ENCODE measurements around the gene FYCO1.

The FYCO1 gene

DNA sequence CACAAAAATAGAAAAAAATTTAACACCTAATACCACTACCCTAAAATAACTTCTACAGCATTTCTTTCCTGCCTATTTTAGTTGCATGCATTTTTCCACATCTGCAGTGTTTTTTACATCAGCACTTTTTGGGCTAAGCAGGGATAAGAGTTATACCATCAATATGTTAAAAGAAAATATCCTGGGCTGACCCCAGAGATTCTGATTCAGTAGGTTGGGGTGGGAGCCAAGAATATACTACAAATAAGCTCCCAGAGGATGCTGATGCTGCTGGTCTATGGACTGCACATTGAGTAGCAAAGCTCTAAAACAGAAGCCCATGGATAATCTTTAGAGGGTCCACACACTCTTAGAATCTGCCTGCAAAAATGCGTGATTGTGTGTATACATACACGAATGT is 14.8 kb downstream of the FYCO1 start:
- H3K79me1 ChIP-seq (ENCODE audit: low read length), result no peaks in the 10 kb centered on the region
- peaks cover 2% of the 10 kb centered on the region for H3K36me3 ChIP-seq (ENCODE audit: control insufficient read depth, insufficient read depth, low read length)
- H4K8ac ChIP-seq (ENCODE audit: low read depth, low read length), result no peak overlapping the region
- no peak overlapping the region for H3K4ac ChIP-seq (ENCODE audit: low read depth, low read length)
- H2BK120ac ChIP-seq (ENCODE audit: low read depth, low read length), result no peak overlapping the region
- H4K5ac ChIP-seq (ENCODE audit: low read length), result no peak overlapping the region
- H2AK5ac ChIP-seq (ENCODE audit: low read length), result no peak overlapping the region
- no peak overlapping the region for H3K27ac ChIP-seq (ENCODE audit: low read depth, low read length)
- no peak overlapping the region for H3K18ac ChIP-seq (ENCODE audit: low read length)
- no peak for DNase-seq
- H2BK15ac ChIP-seq (replicated peaks; ENCODE audit: low read depth), result no peak overlapping the region
- H2BK5ac ChIP-seq (ENCODE audit: low read length), result no peak overlapping the region
- H3K79me2 ChIP-seq (ENCODE audit: control insufficient read depth, insufficient read depth, low read length), result no peaks in the 10 kb centered on the region
- H3K4me1 ChIP-seq (ENCODE audit: control insufficient read depth, low read depth, low read length), result no peaks in the 10 kb centered on the region
- no peak overlapping the region for H3K9ac ChIP-seq (ENCODE audit: low read length)
- H3K23ac ChIP-seq (ENCODE audit: low read length), result no peak overlapping the region
- no peak overlapping the region for H3K4me2 ChIP-seq (ENCODE audit: low read length)
- no peaks in the 10 kb centered on the region for H3K27me3 ChIP-seq (ENCODE audit: insufficient read depth, low read length, poor library complexity)
- no peak overlapping the region for H3K4me3 ChIP-seq (ENCODE audit: low read length)
- WGBS (ENCODE audit: extremely low coverage, insufficient coverage, low lambda C conversion rate), result no CpG with 5 or more reads among the region's 2 CpGs
- no peak overlapping the region for H3K56ac ChIP-seq (ENCODE audit: low read length)

DNA sequence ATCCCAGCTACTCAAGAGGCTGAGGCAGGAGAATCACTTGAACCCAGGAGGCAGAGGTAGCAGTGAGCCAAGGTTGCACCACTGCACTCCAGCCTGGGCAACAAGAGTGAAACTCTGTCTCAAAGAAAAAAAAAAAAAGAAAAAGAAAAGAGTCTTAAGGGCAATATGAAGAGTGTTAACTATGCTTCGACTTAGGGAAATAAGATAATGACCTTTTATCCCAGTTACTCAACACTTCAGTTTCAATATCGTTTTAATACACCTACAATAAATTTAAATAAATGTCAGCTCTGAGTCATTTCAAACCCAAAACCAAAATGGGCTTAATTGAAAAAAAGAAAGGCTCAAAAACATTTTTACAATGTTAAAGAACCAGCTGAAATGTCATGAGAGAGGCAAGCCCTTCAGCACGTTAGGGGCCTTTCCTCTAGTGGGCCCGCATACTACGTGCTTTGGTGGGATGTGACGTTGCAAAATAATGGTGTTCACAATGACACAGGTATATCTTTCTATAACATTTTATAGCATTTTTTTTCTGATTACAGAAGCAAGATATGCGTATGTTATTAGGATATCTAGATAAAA is 15.3 kb downstream of the FYCO1 start:
- H3K27ac ChIP-seq (ENCODE audit: low read depth, low read length), result no peak overlapping the region
- H3K4me3 ChIP-seq (ENCODE audit: low read length), result no peak overlapping the region
- no peak overlapping the region for H4K8ac ChIP-seq (ENCODE audit: low read depth, low read length)
- no peak for DNase-seq
- H2BK120ac ChIP-seq (ENCODE audit: low read depth, low read length), result no peak overlapping the region
- H3K23ac ChIP-seq (ENCODE audit: low read length), result no peak overlapping the region
- no peak overlapping the region for H2AK5ac ChIP-seq (ENCODE audit: low read length)
- no peak overlapping the region for H3K4me2 ChIP-seq (ENCODE audit: low read length)
- H3K79me2 ChIP-seq (ENCODE audit: control insufficient read depth, insufficient read depth, low read length), result no peaks in the 10 kb centered on the region
- H3K27me3 ChIP-seq (ENCODE audit: insufficient read depth, low read length, poor library complexity), result no peaks in the 10 kb centered on the region
- no peaks in the 10 kb centered on the region for H3K79me1 ChIP-seq (ENCODE audit: low read length)
- H2BK5ac ChIP-seq (ENCODE audit: low read length), result no peak overlapping the region
- WGBS (ENCODE audit: extremely low coverage, insufficient coverage, low lambda C conversion rate), result 100% methylated on average over 1 of the region's 7 CpGs
- H4K5ac ChIP-seq (ENCODE audit: low read length), result no peak overlapping the region
- no peak overlapping the region for H3K4ac ChIP-seq (ENCODE audit: low read depth, low read length)
- peaks cover 2% of the 10 kb centered on the region for H3K36me3 ChIP-seq (ENCODE audit: control insufficient read depth, insufficient read depth, low read length)
- H3K56ac ChIP-seq (ENCODE audit: low read length), result no peak overlapping the region
- no peak overlapping the region for H2BK15ac ChIP-seq (replicated peaks; ENCODE audit: low read depth)
- no peak overlapping the region for H3K9ac ChIP-seq (ENCODE audit: low read length)
- H3K4me1 ChIP-seq (ENCODE audit: control insufficient read depth, low read depth, low read length), result no peaks in the 10 kb centered on the region
- H3K18ac ChIP-seq (ENCODE audit: low read length), result no peak overlapping the region

DNA sequence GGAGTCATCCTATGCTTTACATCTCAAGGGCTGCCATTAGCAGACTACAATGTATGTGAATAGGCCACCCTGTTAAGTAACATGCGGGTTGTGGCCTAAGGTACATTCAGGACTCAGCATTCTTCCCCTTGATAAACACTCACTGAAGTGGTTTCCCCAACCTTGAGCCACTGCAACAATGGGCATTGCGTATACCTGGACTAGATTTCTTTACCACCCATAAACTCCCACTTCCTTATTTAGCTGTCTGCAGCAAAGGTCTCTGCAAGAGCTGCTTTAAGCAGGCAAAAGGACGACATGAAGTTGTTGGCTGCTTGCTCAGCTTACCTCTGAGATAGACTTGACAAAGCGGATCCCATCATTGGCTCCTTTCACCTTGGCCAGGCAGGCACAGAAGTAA is 16.2 kb downstream of the FYCO1 start:
- no peak overlapping the region for H3K4ac ChIP-seq (ENCODE audit: low read depth, low read length)
- H2AK5ac ChIP-seq (ENCODE audit: low read length), result no peak overlapping the region
- H2BK5ac ChIP-seq (ENCODE audit: low read length), result no peak overlapping the region
- no peak overlapping the region for H2BK15ac ChIP-seq (replicated peaks; ENCODE audit: low read depth)
- H3K27ac ChIP-seq (ENCODE audit: low read depth, low read length), result no peak overlapping the region
- no peaks in the 10 kb centered on the region for H3K27me3 ChIP-seq (ENCODE audit: insufficient read depth, low read length, poor library complexity)
- H3K4me1 ChIP-seq (ENCODE audit: control insufficient read depth, low read depth, low read length), result no peaks in the 10 kb centered on the region
- no peak overlapping the region for H3K18ac ChIP-seq (ENCODE audit: low read length)
- H3K79me1 ChIP-seq (ENCODE audit: low read length), result no peaks in the 10 kb centered on the region
- no peaks in the 10 kb centered on the region for H3K79me2 ChIP-seq (ENCODE audit: control insufficient read depth, insufficient read depth, low read length)
- no CpG with 5 or more reads among the region's 4 CpGs for WGBS (ENCODE audit: extremely low coverage, insufficient coverage, low lambda C conversion rate)
- no peak overlapping the region for H2BK120ac ChIP-seq (ENCODE audit: low read depth, low read length)
- DNase-seq, result no peak
- no peak overlapping the region for H3K4me3 ChIP-seq (ENCODE audit: low read length)
- H3K36me3 ChIP-seq (ENCODE audit: control insufficient read depth, insufficient read depth, low read length), result peaks cover 2% of the 10 kb centered on the region
- H3K4me2 ChIP-seq (ENCODE audit: low read length), result no peak overlapping the region
- no peak overlapping the region for H4K8ac ChIP-seq (ENCODE audit: low read depth, low read length)
- no peak overlapping the region for H3K23ac ChIP-seq (ENCODE audit: low read length)
- no peak overlapping the region for H3K56ac ChIP-seq (ENCODE audit: low read length)
- H3K9ac ChIP-seq (ENCODE audit: low read length), result no peak overlapping the region
- no peak overlapping the region for H4K5ac ChIP-seq (ENCODE audit: low read length)

DNA sequence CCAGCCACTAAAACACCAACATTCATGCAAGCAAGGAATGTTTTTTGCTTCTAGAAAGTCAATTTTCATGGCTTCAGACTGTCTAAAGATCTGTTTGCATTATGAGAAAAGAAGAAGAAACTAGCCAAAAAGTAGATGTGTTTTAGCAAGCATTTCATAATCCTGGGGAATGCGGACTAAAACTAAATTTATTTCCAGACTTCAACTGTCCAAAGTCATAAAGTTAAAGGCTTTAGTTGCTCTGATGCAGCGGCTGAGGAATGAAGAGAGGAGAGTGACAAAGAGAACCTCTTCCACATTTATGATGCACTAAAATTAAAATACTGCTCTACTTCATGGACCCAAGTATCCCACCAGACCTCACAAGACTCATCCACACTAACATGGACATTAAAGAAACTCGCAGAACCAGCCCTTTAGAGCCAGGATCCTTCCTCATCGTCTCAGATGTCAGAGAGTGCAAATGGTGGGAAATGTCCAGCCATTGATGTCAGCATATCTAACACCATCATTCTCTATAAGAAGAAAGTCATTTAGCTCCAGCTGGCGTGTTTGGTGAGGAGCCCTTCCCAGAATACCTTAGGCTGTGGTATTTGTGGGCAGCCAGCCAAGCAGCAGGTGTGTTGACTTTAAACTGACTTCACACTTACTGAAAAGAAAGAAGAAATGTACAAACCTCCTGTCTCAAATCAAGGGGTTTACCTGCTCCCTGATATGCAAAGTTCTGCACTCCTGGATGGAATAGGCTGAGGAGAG is 17.4 kb downstream of the FYCO1 start:
- no peak overlapping the region for H3K4me3 ChIP-seq (ENCODE audit: low read length)
- H3K27ac ChIP-seq (ENCODE audit: low read depth, low read length), result no peak overlapping the region
- no peak overlapping the region for H2BK5ac ChIP-seq (ENCODE audit: low read length)
- H2BK120ac ChIP-seq (ENCODE audit: low read depth, low read length), result no peak overlapping the region
- no peak for DNase-seq
- no peaks in the 10 kb centered on the region for H3K79me2 ChIP-seq (ENCODE audit: control insufficient read depth, insufficient read depth, low read length)
- peaks cover 2% of the 10 kb centered on the region for H3K36me3 ChIP-seq (ENCODE audit: control insufficient read depth, insufficient read depth, low read length)
- H2BK15ac ChIP-seq (replicated peaks; ENCODE audit: low read depth), result no peak overlapping the region
- H3K4me2 ChIP-seq (ENCODE audit: low read length), result no peak overlapping the region
- no peak overlapping the region for H4K8ac ChIP-seq (ENCODE audit: low read depth, low read length)
- H3K23ac ChIP-seq (ENCODE audit: low read length), result no peak overlapping the region
- H4K5ac ChIP-seq (ENCODE audit: low read length), result no peak overlapping the region
- H3K18ac ChIP-seq (ENCODE audit: low read length), result no peak overlapping the region
- no peaks in the 10 kb centered on the region for H3K79me1 ChIP-seq (ENCODE audit: low read length)
- no peaks in the 10 kb centered on the region for H3K4me1 ChIP-seq (ENCODE audit: control insufficient read depth, low read depth, low read length)
- no peak overlapping the region for H3K4ac ChIP-seq (ENCODE audit: low read depth, low read length)
- H3K56ac ChIP-seq (ENCODE audit: low read length), result no peak overlapping the region
- no peak overlapping the region for H3K9ac ChIP-seq (ENCODE audit: low read length)
- H3K27me3 ChIP-seq (ENCODE audit: insufficient read depth, low read length, poor library complexity), result no peaks in the 10 kb centered on the region
- WGBS (ENCODE audit: extremely low coverage, insufficient coverage, low lambda C conversion rate), result no CpG with 5 or more reads among the region's 5 CpGs
- no peak overlapping the region for H2AK5ac ChIP-seq (ENCODE audit: low read length)

DNA sequence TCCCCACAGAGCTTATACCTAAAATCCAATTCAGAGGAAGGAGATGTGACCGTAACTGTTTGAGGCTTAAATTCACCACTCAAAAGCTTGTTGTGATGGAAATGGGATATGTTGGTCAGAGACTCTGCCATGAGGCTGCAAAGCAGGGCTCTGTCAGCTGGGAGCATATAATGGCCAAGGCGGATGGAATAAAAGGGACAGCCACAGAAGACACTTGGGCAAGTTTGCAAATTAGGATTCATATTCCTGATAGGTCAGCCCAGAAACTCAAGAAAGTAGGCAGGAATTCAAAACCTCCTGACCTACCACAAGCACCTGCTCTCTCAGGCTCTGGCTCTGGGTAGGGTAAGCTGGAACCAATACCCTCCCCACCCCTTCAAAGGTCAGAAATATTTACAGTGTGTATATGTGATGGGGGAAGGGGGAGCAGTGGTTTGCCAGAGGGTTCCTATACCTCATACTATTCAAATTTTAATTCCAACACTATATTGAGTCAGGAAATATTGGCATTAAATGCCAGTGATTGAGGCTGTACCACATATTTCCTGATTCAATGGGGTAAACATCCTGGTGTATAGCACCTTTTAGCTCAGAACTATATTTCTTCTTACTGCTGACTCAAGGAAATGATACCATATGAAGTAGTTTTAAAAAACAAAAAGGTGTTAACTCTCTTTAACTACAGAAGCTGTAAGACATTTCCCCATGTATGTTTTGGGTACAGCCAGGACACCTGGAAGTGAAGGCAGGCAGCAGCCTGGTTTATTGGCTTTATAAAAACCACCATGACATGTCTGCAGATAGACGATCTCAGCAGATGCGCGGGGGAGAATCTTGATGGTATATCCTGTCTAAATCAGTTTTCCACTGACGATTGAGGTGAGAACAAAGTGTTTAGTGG is 19.2 kb downstream of the FYCO1 start:
- Histone ChIP-seq H3K27ac (ENCODE audit: low read depth, low read length) (no peak overlapping the region), H3K27me3 (ENCODE audit: insufficient read depth, low read length, poor library complexity) (no peaks in the 10 kb centered on the region), H2AK5ac (ENCODE audit: low read length) (no peak overlapping the region), H3K18ac (ENCODE audit: low read length) (no peak overlapping the region), H3K36me3 (ENCODE audit: control insufficient read depth, insufficient read depth, low read length) (peaks cover 2% of the 10 kb centered on the region), H2BK5ac (ENCODE audit: low read length) (no peak overlapping the region), H4K8ac (ENCODE audit: low read depth, low read length) (no peak overlapping the region), H3K56ac (ENCODE audit: low read length) (no peak overlapping the region), H2BK15ac (replicated peaks; ENCODE audit: low read depth) (no peak overlapping the region), H3K79me2 (ENCODE audit: control insufficient read depth, insufficient read depth, low read length) (no peaks in the 10 kb centered on the region), H3K23ac (ENCODE audit: low read length) (no peak overlapping the region), H2BK120ac (ENCODE audit: low read depth, low read length) (no peak overlapping the region), H3K4ac (ENCODE audit: low read depth, low read length) (no peak overlapping the region), H4K5ac (ENCODE audit: low read length) (no peak overlapping the region), H3K9ac (ENCODE audit: low read length) (no peak overlapping the region), H3K4me2 (ENCODE audit: low read length) (no peak overlapping the region), H3K79me1 (ENCODE audit: low read length) (no peaks in the 10 kb centered on the region), H3K4me3 (ENCODE audit: low read length) (no peak overlapping the region), H3K4me1 (ENCODE audit: control insufficient read depth, low read depth, low read length) (no peaks in the 10 kb centered on the region)
- no peak for DNase-seq
- no CpG with 5 or more reads among the region's 6 CpGs for WGBS (ENCODE audit: extremely low coverage, insufficient coverage, low lambda C conversion rate)
